ENCODE data around the gene DENR.

DENR gene

GRCh38 chr12:122793685-122794106, 41.1 kb downstream of the DENR start:
- H3K27me3 ChIP-seq (replicated peaks; ENCODE audit: insufficient read depth, low read length) = no peaks in the 10 kb centered on the region
- H3K4me1 ChIP-seq (ENCODE audit: low read length) = no peaks in the 10 kb centered on the region
- peak; percentile 53 for DNase-seq
- H3F3A ChIP-seq (ENCODE audit: insufficient read depth, low read length) = no peaks in the 10 kb centered on the region
- H4K20me1 ChIP-seq (ENCODE audit: insufficient read depth, low read length) = no peaks in the 10 kb centered on the region
- H3K9ac ChIP-seq (ENCODE audit: low read length) = no peak overlapping the region
- no peaks in the 10 kb centered on the region for H3K36me3 ChIP-seq (replicated peaks; ENCODE audit: insufficient read depth, low read length)
- H3K4me2 ChIP-seq (ENCODE audit: low read depth, low read length) = no peak overlapping the region
- no peak overlapping the region for H2AFZ ChIP-seq (ENCODE audit: low read length)
- no peaks in the 10 kb centered on the region for H3K9me3 ChIP-seq (replicated peaks; ENCODE audit: insufficient read depth, low read length)
- H3K9me2 ChIP-seq (replicated peaks; ENCODE audit: insufficient read depth, low read length) = no peaks in the 10 kb centered on the region
- no peak for TF ChIP-seq EZH2phosphoT487 (IDR thresholded peaks at IDR 0.05; ENCODE audit: low read length)
- peak; percentile 52 for TF ChIP-seq CTCF (IDR thresholded peaks at IDR 0.05; ENCODE audit: low read length)
- H3K79me2 ChIP-seq (ENCODE audit: low read length) = no peaks in the 10 kb centered on the region
- no peak overlapping the region for H3K4me3 ChIP-seq (ENCODE audit: low read length)
- no peak overlapping the region for H3K27ac ChIP-seq (ENCODE audit: low read length)

- H4K20me1 ChIP-seq (ENCODE audit: insufficient read depth, low read length) = no peaks in the 10 kb centered on the region
- H3K9ac ChIP-seq (ENCODE audit: low read length) = no peak overlapping the region
- H3K9me2 ChIP-seq (replicated peaks; ENCODE audit: insufficient read depth, low read length) = no peaks in the 10 kb centered on the region
- no peaks in the 10 kb centered on the region for H3K9me3 ChIP-seq (replicated peaks; ENCODE audit: insufficient read depth, low read length)
- no peak overlapping the region for H3K27ac ChIP-seq (ENCODE audit: low read length)
- H3K4me2 ChIP-seq (ENCODE audit: low read depth, low read length) = no peak overlapping the region
- H2AFZ ChIP-seq (ENCODE audit: low read length) = no peak overlapping the region
- H3K79me2 ChIP-seq (ENCODE audit: low read length) = no peaks in the 10 kb centered on the region
- no peaks in the 10 kb centered on the region for H3K36me3 ChIP-seq (replicated peaks; ENCODE audit: insufficient read depth, low read length)
- no peaks in the 10 kb centered on the region for H3F3A ChIP-seq (ENCODE audit: insufficient read depth, low read length)
- TF ChIP-seq EZH2phosphoT487 (IDR thresholded peaks at IDR 0.05; ENCODE audit: low read length) (no peak), CTCF (IDR thresholded peaks at IDR 0.05; ENCODE audit: low read length) (no peak), EZH2 (optimal IDR thresholded peaks at IDR 0.05; ENCODE audit: low read depth, low read length) (no peak)
- H3K27me3 ChIP-seq (replicated peaks; ENCODE audit: insufficient read depth, low read length) = no peaks in the 10 kb centered on the region
- DNase-seq = no peak
- no peaks in the 10 kb centered on the region for H3K4me1 ChIP-seq (ENCODE audit: low read length)
- no peak overlapping the region for H3K4me3 ChIP-seq (ENCODE audit: low read length)
Measured at GRCh38 chr12:122795807-122796206, 43.2 kb downstream of the DENR start.

GRCh38 chr12:122799641-122800243, 47.1 kb downstream of the DENR start:
- TF ChIP-seq EZH2phosphoT487 (IDR thresholded peaks at IDR 0.05; ENCODE audit: low read length) = no peak
- TF ChIP-seq EZH2 (optimal IDR thresholded peaks at IDR 0.05; ENCODE audit: low read depth, low read length) = no peak
- TF ChIP-seq CTCF (IDR thresholded peaks at IDR 0.05; ENCODE audit: low read length) = no peak
- no peaks in the 10 kb centered on the region for H3K9me2 ChIP-seq (replicated peaks; ENCODE audit: insufficient read depth, low read length)
- no peak overlapping the region for H3K4me2 ChIP-seq (ENCODE audit: low read depth, low read length)
- no peaks in the 10 kb centered on the region for H3K4me1 ChIP-seq (ENCODE audit: low read length)
- no peak overlapping the region for H2AFZ ChIP-seq (ENCODE audit: low read length)
- no peak overlapping the region for H3K27ac ChIP-seq (ENCODE audit: low read length)
- H3K36me3 ChIP-seq (replicated peaks; ENCODE audit: insufficient read depth, low read length) = no peaks in the 10 kb centered on the region
- no peaks in the 10 kb centered on the region for H3K79me2 ChIP-seq (ENCODE audit: low read length)
- H3K4me3 ChIP-seq (ENCODE audit: low read length) = no peak overlapping the region
- no peaks in the 10 kb centered on the region for H3F3A ChIP-seq (ENCODE audit: insufficient read depth, low read length)
- H4K20me1 ChIP-seq (ENCODE audit: insufficient read depth, low read length) = no peaks in the 10 kb centered on the region
- H3K9me3 ChIP-seq (replicated peaks; ENCODE audit: insufficient read depth, low read length) = no peaks in the 10 kb centered on the region
- no peak overlapping the region for H3K9ac ChIP-seq (ENCODE audit: low read length)
- no peak for DNase-seq
- no peaks in the 10 kb centered on the region for H3K27me3 ChIP-seq (replicated peaks; ENCODE audit: insufficient read depth, low read length)
